Kidney glomerular epithelial cell (primary cell): ENCODE results near the gene HIVEP3.
A peak's percentile ranks its signal among the peaks of the same experiment; 100 is the strongest.

ENCODE experiments used
- DNase-seq: peaks from one replicate; lab custom pipeline; 2025; lab: John Stamatoyannopoulos, UW

HIVEP3 gene

DNA sequence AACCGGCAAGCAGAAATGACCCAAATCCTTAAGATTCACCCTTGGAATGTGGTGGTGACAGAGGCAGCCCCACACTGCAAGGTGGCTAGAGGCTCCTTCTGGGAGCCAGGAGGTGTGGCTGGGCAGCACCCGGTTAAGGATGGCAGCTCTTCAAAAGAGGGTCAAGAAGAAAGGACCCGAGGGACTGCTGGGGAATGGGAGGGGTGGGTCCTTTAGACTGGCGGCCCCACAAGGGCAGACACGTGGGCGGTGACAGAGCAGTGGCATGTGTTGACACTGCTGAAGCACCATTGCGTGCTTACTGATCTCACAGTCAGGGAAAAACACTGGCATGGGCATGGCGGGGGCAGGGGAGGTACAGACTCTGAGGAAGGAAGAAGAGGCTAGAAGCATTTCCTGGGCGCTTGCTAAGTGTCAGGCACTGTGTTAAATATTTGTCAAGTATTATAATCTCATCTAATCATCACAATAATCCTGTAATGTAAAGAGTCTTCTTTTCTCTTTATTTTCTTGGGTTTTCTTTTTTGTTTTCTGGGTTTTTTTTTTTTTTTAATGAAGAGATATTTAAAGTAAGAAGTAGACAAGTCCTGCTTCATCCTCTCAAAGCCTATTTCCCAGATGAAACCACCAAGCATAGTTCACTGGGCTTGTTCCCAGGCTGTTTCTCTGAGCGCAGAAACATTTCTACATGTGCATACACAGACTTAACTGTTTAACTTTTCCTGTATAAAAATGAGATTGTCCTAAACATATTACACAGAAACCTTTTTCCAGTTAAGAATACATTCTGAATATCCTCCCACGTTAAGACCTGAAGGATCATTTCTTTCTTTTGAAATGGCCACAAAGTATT is 268.5 kb downstream of the HIVEP3 start:
- DNase-seq, result no peak

DNA sequence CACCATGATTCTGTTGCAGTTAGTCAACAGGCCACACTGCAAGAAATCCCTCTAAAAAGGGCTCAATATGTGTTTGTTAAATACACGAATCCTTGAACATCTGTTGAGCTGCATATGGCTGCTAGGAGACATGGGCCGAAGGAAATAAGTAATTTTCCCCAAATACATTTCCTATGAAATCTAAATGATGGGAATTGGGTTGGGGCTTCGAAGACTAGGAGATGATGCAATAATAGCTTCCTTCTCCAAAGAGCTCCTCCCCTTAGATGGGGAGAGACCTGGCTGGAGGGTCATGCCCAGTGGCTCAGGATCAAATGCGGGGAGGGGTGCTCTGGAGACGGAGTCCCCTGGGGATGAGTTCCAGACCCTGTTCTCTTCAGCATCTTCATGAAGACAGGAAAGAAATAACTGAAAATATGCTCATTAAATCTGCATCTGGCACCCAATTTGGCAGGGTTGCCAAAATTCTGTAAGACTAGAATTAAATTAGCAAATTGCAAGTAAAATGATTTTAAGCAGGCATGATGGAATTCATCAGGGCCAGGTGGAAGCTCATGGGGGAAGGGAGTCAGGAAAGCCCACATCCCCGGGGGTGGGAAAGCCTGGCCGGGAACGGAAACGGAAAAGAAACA is 269.2 kb downstream of the HIVEP3 start:
- no peak for DNase-seq

DNA sequence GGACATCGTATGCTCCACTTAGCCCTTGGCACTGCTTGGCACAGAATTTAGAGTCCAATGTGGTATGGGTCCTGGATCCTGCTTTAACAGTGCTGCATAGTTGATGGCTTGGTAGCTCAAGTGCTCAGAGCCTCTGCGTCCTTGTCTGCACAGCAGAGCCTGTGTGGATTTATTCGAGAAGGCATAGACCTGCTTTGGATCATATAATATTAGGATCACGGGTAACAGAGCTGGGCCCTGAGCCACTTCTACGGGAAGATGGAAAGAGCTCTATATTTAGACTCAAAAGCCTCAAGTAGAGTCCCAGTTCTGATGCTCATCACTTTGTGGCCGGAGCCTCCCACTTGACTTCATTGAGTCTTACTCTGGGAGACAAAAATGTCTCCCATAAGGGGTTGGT is 269.9 kb downstream of the HIVEP3 start:
- no peak for DNase-seq

DNA sequence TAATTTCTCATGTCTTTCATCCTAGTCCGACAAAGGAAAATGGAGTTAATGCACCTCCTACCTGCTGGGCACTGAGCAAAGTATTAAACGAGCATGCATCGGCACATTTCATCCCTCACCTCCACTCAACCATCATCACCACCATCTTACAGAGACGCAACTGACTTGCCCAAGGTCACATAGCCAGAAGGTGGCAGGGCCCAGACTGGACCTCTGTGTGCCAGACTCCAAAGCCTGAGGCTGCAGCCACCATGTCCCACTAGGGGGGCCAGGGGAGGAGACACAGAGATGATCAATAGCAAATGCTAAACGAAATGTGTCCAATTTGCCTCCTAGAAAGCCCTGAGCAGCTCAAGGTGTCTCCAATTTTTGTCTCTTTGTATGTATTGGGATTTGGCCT is 270.5 kb downstream of the HIVEP3 start:
- no peak for DNase-seq

DNA sequence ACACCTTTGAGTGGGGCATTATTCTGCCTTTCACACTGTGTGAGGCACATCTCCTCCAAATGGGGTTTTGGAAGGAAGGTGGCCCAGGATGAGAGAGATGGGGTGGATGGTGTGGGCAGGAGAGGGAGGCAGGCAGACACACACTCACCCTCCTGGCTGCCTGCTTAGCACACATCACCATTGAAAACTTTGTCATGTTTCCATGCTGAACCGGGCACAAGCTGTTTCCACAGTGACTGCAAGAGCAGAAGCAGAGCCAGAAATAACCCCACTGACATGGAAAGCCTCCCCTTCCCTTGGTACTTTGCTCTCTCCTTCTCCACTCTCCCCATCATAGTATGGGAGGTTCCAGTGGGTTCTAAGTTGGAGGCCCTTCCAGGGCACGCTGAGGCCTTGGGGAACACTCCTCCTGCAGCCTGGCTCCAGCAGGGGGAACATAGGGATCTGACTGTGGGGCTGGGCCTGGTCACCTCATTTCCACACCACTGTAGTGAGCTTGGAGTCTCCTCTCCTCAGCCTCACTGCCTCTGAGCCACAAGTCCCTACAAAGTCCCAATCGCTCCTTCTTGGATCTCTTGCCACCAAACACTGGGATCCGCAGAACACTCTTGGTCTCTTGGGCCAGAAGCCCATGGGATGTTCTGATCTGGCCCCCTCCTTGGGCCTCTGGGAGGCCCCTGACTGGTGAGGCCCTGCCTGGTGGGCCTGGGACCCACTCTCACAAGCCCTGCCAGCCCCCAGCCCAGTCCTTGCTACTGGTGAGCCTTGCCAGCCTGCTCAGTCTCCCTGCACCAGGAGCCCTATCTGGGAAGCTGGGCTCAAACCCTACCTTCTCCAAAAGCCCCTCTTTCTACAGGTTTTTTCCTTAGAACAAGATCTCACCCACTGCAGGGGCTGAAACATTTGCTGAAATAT is 271.2 kb downstream of the HIVEP3 start:
- no peak for DNase-seq

DNA sequence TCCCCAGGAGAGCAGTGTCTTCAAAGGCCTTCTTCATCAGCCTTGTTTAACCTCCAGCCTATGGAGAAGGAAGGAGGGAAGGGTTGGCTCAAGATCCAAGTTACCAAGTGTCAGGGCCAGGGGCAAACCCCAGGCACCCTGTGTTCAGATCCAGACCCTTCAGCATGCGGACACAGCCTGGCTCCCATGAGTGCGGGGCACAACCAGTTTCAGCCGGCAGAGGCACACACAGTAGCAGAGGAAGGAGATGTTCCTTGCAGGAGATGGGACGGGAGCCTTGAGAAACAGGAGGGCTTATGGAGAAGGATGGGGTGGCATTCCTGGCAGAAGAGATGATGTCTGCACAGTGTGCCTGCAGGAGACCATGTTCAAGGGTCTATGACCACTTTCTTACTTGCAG is 272.5 kb downstream of the HIVEP3 start:
- no peak for DNase-seq

DNA sequence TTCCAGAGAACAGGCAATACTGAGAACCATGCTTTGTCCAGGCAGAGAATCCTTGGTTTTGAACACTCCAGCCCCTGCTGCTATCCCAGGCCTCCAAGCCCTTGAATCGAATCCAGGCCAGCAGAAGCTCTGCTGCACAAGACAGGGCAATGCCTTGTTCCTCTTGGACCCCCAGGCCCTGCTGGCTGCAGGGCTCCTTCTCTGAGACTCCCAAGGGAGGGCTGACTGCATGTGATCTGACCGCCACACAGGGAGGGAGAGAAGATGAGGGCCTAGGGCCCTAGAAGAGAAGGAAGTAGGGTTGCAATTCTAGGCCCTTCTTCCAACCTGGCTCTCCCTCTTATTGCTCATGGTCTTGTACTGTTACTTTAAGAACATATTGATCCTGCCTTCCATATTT is 273.7 kb downstream of the HIVEP3 start:
- no peak for DNase-seq

DNA sequence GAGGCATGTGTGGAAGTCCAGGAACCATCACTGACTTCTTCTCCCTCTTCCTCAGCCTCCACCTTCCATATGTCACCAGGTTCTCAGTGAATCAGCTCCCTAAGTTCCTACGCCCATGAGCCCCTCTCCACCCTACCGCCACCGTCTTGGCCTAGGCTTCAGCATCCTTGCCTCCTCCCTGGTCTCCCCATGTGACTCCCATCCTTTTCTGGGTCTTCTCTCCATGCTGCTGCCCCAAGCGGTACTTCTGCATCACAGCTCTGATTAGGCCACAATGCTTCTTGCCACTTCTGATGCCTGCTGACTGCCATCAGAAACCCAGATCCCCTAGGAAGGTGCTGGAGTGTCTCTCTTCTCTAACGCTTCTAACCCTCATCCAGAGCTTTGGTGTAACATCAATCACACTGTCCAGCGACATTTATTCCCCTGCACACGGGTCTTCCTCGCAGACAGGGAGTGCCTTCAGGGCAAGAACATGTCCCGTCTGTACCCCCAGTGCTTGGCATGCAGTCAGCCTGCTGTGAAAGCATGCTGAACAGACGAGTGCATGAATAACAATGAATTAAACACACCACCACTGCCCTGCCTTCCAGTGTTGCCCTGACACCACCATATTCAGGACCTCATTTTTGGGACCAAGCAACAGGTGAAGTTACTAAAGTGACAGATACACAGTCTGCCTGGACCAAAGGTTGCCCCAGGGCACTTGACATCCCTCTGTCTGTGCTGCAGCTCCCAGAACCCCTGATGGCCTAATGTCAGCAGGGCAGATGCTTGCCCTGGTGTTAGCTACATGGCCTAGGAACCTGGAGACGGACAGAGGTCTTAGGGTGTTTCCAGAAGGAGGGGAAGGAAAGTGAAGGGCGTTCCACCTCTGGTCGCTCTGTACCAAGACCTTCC is 275.6 kb downstream of the HIVEP3 start:
- DNase-seq, result no peak

DNA sequence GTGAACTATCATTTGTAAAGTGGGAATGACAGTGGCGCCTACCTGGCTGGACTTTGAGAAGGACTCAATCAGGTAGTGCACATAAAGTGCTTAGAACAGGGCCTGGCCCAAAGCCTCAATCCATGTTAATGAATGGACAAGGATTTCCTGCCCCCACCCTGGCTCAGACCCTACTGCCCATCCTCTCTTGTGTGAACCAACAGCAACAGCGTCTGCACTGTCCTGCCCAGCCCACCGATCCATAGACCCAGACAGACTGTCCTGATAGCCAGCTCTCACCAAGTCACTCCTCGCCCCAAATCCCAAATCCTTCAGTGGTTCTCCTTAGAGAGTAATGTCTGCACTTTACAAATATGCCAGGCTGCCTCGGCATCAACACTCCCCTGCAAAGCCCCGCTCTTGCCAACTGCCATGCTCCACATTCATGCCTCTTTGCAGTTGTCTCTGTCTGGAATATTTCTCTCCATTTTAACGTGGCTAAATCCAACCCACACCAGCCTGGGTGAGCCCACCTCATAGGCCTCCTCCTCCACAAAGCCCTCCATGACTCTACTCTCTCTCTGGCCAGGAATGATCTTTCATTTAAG is 276.7 kb downstream of the HIVEP3 start:
- DNase-seq, result no peak

DNA sequence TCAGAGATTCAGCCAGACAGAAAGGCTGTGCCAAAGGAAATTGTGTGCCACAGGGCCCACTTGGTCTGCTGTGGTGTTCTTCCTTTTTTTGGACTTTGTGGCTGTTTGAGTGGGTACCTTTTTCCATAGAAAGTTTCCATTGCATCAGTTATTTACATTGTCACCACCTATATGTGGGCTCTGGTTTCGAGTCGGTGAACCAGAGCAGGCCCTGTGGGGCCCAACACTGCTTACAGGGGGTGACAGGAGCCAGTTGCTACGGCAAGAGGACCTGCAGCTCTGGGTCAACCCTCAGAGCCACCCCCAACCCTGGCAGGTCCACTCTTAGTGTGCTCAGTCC is 277.3 kb downstream of the HIVEP3 start:
- no peak for DNase-seq

DNA sequence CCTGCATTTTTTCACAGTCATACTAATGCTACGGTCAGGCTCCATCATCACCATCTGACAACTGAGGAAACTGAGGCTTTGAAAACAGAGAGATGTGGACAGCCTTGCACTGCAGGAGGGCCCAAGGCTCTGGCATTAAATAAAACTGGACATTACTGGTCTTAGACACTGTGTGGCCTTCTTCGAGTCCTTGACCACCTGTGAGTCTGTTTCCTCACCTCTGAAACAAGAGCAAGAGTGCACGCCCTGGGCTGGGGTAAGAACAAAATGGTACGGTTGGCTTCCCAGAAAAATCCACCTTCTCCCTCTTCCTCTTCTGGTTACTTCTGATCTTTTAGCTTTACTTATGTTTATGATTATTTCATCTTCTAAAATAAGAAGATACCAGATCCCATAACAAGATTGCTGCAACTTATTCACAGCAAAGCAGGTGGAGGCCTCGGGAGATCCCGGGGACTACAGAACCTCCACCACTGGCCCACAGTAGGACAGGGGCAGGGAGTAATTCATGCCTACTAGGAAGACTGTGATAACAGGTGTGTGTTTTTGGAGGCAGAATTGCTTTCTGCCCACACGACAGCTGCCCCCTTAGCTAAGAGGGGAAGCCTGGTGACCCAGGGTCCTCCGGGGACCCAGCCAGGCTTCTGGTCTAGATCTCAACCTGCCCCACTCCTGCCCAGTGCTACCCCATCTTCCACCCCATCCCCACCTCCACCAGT is 277.8 kb downstream of the HIVEP3 start:
- no peak for DNase-seq

DNA sequence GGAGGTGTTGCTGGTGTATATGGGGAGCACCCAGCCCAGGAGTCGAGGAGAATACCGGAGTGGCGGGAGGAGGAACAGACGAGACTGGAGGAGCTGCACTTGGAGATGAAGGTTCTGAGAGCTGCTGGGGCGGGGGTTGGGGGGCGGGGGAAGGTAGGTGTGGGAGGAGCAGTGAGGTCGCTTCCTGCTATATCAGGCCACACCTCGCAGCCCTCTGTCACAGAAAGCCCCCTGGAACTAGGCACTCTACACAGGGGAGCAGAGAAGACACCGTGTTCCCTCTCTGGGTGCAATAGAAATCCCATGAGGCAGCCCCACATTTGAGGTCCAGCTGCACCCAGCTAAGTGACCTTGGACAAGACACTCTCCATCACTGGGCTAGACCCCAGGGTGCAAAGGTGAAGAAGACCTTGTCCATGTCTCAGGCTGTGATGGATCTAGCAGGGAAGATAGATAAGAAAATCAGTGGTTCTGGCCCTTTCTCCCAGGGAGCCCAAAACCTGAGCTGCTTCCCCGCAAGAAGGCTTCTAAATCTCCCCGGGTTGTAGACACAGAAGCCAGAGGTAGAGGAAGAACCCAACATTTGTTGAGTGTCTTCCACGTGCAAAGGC is 278.5 kb downstream of the HIVEP3 start:
- no peak for DNase-seq

DNA sequence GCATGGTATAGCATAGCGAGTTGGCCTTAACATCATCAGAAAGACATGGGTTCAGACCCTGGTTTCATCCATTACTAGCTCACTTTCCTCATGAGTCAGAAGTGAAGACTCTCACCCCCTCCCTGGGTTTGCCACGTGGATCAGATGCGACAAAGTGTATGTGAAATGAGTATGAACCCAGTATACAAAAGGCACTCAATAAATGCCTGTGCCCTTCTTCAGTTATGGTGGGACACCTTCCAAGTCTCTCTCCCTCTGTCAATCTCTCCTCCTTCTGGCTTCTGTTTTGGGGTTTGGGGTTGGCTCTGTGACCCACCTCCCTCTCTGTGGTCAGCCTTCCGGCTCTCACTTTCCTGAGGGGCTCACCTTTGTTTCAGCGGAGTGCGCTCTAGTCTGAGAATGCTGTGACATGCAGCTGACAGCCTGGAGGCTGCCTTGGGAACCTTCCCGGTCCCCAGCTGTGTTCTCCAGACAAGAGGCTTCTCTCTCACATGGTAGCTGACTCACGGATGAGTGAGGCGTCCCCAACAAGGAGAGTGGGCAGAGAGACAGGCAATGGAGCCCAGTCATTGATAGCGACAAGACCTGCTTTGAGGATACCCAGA is 279.3 kb downstream of the HIVEP3 start:
- DNase-seq, result no peak

DNA sequence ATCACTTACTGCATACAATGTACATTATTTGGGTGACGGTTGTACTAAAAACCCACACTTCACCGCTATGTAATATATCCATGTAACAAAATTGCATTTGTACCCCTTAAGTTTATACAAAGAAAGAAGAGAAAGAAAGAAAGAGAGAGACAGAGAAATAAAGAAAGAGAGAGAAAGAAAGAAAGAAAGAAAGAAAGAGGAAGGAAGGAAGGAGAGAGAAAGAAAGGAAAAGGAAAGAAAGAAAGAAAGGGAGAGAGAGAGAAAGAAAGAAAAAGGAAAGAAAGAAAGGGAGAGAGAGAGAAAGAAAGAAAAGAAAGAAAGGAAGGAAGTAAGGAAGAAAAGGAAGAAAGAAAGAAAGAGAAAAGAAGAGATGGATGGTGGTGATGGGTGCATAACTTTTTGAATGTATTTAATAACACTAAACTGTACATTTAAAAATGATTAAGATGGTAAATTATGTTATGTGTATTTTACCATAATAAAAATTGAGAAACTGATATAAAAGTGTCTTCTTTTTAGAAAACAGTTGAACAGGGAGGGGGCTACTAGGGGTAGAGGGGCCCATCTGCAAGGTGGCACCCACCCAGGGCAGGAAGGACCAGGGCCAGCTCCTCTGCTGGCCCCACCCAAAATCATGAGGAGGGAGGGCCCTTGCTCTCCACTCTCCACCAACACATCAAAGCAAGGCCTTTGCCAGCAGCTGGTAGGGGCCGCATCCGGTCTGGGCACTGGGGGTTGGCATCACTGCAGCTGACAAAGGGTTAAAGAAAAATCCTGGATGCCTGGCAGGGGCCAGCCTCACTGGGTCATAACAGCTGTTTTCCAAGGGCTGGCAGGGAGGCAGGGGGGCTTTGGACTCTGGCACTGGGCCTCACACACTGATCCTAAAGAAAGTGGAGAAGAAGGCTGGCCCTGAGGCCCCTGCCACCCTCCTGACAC is 280.4 kb downstream of the HIVEP3 start:
- DNase-seq, result no peak

DNA sequence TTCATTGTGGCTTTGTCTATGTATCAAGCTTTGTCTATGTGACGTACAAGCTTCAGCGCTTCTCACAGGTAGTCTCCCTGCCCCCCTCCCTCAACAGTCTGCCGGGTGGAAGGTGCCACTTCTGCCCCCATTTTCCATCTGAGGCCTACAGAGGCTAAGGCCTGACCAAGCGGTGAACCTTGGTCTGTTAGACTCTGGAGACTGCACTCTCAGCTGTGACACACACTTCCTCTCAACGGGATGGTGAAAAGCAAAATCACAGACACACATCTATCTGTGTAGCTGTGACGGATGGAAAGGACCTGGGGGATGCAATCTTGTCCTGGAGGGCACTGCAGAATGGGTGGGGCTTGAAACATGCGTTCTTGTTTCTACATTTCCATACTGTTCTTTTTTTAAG is 281.4 kb downstream of the HIVEP3 start:
- DNase-seq, result peak; percentile 62

DNA sequence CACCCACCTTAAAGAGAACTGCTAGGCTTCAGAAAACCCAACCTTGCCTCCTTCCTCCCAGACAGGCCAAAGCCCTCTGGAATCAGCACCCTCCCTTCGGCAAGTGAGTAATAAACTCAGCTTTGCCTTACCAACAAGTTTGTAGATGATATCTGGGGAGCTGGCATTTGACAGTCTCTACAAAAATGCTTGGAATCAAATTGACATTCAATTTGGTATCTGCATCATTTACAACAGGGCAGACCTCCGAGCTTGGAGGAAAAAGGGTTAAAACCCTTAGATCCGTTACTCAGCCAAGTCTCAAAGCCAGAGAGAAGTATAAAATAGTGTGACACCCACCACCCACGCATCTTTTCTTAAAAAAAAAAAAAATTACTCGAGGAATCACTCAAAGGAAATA is 285.0 kb downstream of the HIVEP3 start:
- no peak for DNase-seq

DNA sequence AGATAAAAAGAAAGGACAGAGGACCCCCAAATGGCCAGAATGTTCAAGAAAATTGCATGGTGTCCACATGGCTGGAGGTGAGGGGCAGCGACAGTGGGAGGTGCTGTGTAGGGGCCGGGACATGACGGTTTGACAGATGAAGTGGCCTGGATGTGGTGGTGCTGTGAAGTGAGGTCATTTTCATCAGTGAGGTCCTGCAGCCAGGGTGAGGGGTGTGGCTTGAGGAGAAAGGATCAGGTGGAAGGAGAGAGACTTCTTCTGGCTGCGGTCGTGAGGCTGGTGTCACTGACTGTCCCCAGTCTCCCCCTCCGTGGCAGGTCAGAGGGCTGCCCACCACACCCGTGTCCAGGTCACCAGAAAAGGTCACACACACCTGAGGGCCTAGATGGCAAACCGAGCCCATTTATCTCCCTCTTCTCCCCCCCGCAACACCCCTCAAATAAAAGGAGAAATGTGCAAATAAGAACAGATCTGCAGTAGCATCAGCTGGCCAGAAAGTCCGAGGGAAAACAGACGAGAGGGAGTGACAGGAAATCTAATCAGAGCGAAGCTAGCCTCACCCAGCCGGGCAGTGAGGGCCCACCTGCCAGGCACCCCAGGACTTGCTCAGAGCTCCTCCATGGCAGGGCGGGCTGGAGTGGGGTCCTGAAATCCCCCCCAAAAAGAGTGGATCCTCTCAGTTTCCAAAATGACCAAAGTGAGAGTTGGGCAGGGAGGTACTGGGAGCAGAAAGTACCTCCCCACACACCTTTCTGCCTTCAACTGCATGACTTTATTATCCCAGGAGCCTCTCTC is 285.7 kb downstream of the HIVEP3 start:
- no peak for DNase-seq

DNA sequence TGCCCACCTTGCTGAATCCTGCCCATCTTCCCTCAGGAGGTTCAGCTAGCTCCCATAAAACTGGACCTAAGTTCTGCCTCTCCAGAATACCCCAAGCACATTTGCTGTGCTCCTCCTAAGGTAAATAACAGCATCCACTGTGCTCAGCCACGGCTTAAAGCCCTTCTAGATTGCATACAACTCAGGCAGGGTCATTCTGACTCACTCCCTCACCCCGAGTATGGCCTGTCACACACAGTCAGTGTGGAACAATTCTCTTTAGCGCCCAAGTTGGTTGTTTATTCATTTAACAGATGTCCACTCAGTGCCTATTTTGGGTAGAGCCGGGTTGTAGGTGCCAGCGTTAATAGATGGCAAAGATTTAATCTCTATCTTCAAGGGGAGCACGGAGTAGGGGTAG is 286.8 kb downstream of the HIVEP3 start:
- DNase-seq, result peak; percentile 41
